ENCODE measurements around the gene DNAJC17.
A peak's percentile ranks its signal among the peaks of the same experiment; 100 is the strongest.

Gene DNAJC17, protein sequence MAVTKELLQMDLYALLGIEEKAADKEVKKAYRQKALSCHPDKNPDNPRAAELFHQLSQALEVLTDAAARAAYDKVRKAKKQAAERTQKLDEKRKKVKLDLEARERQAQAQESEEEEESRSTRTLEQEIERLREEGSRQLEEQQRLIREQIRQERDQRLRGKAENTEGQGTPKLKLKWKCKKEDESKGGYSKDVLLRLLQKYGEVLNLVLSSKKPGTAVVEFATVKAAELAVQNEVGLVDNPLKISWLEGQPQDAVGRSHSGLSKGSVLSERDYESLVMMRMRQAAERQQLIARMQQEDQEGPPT

DNA sequence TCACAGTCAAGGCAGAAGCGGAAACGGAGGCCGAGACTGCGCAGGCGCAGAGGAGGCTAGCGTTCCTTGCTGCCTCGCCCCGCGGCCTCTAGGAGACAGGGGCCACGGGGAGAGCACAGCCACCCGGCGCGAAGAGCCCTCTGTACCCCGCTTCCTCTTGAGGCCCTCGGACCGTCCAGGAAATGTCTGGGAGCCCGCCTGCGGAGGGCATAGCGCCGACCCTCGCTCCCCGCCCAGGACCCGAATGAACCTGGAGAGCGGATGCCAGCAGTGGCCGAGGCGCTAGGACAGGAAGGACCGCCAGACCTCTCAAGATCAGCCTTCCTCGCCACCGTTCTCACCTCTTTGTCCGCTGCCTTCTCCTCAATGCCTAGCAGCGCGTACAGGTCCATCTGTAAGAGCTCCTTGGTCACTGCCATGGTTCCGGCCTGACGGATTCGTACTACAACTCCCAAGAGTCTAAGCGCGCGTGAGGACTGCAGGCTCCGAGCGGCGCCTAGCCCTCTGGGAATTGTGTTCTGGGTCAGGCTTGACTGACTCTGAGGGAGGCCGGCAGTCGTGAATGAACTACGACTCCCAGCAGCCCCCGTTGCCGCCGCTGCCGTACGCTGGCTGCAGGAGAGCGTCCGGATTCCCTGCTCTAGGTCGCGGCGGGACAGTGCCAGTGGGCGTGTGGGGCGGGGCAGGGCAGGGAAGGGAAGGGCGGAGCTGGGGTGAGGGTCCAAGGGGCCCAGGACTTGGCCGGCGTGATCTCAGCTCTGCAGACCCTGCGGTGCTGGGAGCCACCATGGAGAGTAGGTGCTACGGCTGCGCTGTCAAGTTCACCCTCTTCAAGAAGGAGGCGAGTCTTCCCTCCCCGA, at the start of gene DNAJC17, which contains the start of gene ZFYVE19:
TSS of gene DNAJC17 (minus strand) at position 446 of the 860 bp plus-strand sequence. CDS start at position 419, 27 bp downstream.
TSS of gene ZFYVE19 (plus strand) at position 62 of the 860 bp plus-strand sequence. CDS start at position 563, 501 bp downstream.
- peak; percentile 87 to 93 (median 92) for DNase-seq (ENCODE audit: low read depth in 2 of 3, low spot score in 1 of 3)

DNA sequence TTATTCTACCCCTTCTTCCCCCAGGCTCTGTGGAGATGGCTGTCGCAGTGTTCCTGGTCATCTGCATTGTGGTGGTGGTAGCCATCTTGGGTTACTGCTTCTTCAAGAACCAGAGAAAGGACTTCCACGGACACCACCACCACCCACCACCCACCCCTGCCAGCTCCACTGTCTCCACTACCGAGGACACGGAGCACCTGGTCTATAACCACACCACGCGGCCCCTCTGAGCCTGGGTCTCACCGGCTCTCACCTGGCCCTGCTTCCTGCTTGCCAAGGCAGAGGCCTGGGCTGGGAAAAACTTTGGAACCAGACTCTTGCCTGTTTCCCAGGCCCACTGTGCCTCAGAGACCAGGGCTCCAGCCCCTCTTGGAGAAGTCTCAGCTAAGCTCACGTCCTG, 49.5 kb upstream of the DNAJC17 start:
- no peak for DNase-seq (ENCODE audit: low read depth in 2 of 3, low spot score in 1 of 3)

DNA sequence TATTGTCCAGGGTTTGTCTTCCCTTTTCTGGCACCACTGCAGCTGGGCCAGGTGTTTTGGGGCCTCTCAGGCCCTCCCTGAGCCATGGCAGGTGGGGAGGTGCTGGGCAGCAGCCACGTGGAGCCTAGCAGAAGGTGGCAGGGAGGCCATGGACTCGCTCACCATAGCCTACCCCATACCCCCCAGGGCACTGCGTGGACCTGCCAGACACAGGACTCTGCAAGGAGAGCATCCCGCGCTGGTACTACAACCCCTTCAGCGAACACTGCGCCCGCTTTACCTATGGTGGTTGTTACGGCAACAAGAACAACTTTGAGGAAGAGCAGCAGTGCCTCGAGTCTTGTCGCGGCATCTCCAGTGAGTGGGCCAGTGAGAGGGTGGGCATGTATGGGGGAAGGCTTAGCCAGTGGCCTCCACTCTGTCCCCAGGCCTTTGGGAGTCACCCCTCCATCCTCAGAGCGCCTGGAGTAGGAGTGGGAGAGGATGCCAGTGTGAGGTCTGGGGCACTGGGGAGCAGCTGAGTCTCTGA, 48.5 kb upstream of the DNAJC17 start:
- DNase-seq (ENCODE audit: low read depth in 2 of 3, low spot score in 1 of 3) = no peak

DNA sequence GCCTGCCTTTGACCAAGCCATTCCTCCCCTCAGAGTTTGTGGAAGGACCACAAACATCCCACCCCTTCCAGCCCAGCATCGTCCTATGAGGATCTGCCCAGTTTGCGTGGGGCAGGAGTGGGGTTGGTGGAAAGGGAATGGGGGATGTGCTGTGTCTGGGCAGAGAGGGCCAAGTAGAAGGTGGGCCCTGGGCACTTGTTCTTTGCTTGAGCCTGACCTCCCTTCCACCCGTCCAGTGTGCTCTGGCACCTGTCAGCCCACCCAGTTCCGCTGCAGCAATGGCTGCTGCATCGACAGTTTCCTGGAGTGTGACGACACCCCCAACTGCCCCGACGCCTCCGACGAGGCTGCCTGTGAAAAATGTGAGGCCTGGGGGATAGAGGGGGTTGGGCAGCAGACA, 46.9 kb upstream of the DNAJC17 start:
- DNase-seq (ENCODE audit: low read depth in 2 of 3, low spot score in 1 of 3) = no peak

DNA sequence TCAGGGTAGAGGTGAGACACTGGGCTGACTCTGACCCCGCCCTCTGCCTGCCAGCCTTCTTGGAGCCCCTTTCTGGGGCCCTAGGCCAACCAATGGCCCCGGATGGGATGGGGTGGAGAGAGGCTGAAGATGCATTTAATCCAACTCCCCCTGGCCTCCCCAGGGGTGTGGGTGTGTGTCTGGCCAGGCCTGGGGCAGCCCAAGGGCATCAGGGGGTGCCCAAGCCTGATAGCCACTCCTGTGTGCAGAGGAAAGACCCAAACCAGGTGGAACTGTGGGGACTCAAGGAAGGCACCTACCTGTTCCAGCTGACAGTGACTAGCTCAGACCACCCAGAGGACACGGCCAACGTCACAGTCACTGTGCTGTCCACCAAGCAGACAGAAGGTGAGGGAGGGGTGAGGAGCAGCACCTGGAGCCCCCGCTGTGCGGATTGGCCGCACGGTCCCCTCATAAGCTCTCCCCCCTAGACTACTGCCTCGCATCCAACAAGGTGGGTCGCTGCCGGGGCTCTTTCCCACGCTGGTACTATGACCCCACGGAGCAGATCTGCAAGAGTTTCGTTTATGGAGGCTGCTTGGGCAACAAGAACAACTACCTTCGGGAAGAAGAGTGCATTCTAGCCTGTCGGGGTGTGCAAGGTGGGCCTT, 46.1 kb upstream of the DNAJC17 start:
- DNase-seq (ENCODE audit: low read depth in 2 of 3, low spot score in 1 of 3) = no peak

DNA sequence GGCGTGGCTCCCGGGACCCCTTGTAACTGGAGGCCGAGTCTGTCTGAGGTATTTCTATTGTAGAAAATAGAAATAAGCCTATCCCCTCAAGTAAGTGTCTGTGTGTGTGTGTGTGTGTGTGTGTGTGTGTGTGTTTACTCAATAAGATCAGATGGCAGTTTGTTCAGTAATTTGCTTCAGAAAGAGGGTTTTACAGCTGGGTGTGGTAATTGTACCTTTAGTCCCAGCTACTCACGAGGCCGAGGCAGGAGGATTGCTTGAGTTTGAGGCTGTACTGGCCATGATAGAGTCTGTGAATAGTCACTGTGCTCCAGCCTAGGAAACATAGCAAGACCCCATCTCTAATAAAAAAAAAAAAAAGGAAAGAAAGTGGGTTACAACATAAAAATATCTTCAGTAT, 45.3 kb upstream of the DNAJC17 start:
- DNase-seq (ENCODE audit: low read depth in 2 of 3, low spot score in 1 of 3) = no peak

DNA sequence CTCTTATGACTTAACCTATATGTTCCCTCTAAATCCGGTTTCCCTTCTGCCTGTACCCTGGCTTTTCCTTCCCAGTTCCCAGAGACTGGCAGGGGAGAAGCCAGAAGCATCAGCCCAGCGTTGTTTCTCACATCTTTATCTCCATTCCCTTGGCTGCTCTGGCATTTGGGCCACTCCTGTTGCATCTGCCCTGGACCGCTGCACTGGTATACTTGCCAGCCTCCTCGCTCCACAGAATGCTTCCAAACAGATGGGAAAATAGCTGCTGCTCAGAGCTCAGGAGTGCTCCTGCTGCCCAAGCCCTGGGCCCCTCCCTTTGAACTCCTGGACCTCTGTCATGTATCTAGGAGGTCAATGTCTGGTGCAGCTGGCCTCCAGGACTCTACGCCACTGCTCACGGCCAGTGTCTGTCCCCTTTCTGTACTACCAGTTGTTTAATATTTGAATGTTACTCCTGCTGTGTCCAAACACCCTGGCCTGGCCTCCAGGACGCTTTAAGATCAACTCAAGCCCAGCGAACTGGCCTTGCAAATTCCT, 43.4 kb upstream of the DNAJC17 start:
- no peak for DNase-seq (ENCODE audit: low read depth in 2 of 3, low spot score in 1 of 3)

DNA sequence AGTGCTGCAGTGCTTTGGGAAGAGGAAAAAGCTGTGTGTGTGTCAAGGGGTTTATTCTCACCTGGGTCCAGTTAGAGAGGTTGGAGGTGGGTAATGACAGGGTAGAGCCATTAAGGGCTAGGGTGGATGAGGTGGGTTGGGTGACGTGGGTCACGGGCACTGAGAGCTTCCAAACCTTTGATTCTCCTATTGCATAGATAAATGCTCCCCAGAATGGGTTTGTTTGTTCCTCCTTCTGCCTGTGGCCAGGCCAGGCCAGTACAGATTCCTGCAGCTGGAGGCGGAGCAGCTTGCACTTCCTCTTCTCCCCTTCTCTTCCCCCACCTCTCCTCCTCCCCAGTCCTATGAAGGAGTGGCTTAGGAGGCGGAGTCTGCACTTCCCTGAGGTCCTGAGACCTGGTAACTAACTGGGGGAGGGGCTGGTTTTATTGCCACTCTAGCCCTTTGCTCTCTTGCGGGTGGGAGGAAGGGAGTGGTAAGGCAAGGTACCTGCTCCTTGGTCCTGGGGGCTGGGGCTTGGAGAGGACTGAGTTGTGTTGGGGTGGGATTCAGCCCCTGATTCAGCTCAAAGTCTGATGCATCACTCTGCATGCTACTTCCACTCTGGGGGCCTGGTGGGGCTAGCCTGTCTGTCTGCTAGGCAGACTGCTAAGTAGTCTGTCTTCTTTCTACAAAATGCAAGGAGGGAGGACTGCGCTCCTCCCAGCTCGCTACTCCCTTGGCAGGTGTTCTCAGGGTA, 40.1 kb upstream of the DNAJC17 start:
- no peak for DNase-seq (ENCODE audit: low read depth in 2 of 3, low spot score in 1 of 3)

DNA sequence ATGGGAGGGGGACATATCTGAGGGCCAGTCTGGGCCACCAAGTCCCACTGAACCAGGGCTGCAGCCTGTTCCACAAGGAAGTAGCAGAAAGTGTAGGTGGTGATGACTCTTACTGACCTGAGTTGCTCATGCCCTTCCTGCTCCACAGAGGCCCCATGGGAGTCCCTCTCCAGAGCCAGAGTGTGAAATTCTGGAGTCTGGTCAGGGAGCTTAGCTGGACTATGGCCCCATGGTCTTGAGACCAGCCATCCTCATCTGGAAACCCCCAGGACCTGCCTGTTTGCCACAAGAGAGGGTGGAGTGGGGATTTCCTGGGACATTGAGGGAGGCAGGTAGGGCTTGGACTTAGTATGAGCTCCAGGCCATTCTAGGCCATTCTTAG, 39.6 kb upstream of the DNAJC17 start:
- no peak for DNase-seq (ENCODE audit: low read depth in 2 of 3, low spot score in 1 of 3)

DNA sequence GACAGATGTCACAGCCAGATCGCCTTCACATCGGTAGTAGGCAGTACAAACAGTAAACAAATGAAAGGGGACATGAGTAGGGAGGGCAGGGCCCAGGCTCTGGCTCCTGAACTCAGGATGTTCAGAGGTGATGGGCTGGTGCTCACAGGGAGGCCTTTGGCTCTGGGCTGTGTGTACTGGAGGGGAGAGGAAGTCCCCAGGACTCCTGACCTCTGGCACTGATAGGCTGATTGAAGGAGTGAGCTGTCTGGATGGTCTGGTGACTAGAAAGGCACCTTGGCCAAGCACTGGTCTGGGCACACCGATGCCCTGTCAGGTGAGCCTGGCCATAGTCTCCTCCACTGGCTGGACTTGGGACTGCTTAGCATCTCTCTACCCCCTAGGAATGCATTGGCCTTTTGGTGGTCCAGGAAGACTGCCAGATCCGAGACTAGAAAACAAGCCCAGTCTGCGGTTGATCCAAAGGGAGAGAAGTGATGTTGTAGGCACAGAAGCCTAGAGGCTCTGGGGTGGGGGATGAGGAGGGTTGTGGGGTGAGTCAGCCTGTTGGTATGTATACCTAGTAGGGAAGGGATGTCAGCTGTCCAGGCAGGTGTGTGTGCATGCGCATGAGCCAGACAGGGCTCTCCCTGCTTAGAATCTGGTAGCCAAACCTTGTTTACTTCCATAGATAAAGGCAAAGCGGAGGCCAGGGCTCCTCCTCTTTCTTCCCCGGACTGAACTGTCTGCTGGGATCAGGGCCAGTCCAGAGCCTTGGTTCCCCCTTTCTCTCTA, 38.4 kb upstream of the DNAJC17 start:
- DNase-seq (ENCODE audit: low read depth in 2 of 3, low spot score in 1 of 3) = no peak

DNA sequence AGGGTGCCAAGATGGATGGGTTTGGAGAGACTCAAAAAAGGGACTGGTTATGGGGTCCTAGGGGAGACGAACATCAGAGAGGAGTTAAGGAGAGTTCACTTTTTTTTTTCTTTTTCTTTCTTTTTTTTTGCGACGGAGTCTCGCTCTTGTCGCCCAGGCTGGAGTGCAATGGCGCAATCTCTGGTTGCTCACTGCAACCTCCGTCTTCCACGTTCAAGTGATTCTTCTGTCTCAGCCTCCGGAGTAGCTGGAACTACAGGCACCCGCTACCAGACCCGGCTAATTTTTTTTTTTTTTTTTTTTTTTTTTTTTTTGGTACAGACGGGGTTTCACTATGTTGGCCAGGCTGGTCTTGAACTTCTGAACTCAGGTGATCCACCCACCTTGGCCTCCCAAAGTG, 37.8 kb upstream of the DNAJC17 start:
- no peak for DNase-seq (ENCODE audit: low read depth in 2 of 3, low spot score in 1 of 3)

DNA sequence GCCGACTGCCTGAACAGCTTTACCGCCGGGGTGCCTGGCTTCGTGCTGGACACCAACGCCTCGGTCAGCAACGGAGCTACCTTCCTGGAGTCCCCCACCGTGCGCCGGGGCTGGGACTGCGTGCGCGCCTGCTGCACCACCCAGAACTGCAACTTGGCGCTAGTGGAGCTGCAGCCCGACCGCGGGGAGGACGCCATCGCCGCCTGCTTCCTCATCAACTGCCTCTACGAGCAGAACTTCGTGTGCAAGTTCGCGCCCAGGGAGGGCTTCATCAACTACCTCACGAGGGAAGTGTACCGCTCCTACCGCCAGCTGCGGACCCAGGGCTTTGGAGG, 37.4 kb upstream of the DNAJC17 start:
- peak in 2 of 3 donors; percentile 22 to 32 for DNase-seq (ENCODE audit: low read depth in 2 of 3, low spot score in 1 of 3)

DNA sequence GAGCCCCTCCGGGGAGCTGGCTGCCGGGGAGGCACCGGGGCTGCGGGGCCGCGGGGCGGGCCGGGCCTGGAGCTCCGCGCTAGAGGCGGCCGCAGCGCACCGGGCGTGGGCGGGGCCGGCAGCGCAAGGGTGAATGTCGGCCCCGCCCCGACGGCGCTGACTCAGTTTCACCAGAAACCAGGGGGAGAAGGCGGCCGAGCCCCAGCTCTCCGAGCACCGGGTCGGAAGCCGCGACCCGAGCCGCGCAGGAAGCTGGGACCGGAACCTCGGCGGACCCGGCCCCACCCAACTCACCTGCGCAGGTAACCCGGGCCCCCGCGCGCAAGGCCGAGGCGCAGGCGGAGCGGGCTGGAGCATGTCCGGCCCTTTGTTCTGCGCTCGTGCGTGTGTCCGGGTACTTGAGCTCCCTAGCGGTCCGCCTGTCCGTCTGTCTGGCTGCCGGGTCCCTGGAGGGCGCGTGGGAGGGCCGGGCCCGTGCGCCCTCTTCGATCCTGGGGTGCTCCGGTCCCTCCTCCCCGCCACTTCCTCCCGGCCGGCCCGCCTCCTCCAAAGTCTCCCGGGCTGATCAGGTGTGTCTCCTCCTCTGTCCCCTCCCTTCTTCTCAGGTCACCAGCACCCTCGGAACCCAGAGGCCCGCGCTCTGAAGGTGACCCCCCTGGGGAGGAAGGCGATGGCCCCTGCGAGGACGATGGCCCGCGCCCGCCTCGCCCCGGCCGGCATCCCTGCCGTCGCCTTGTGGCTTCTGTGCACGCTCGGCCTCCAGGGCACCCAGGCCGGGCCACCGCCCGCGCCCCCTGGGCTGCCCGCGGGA, 36.8 kb upstream of the DNAJC17 start, which contains the start of gene SPINT1:
TSS of gene SPINT1 (plus strand) at position 164 of the 811 bp plus-strand sequence. CDS start at position 671, 507 bp downstream.
- peak; percentile 54 to 71 (median 57) for DNase-seq (ENCODE audit: low read depth in 2 of 3, low spot score in 1 of 3)

DNA sequence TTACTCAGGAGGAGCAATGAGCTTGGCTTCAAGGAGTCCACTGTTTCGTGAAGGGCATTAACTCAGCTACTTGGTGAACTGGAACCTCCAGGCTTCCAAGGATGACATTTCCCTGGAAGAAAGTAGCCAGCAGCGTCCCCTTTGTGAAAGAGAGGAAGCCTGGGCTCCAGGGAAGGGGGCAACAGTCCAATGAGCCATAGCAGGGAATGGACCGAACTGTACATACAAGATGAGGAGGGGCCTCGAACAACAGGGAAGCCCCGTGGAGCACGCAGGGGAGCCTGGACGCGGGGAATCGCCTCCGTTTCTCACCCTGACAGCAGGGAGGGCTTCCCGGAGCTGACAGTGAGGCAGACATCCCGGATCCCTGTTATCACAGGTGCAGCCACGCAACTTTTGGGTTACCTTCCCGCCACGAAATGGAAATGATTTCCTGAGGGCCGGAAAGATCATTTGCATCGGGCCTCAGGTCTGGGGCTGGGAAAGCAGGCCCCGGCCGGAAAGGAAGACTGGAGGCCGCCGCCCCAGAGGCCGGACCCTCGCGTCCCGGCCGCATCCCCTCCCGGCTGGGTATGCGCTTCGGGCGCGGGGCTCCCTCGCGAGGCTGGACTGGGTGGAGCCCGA, 36.1 kb upstream of the DNAJC17 start:
- no peak for DNase-seq (ENCODE audit: low read depth in 2 of 3, low spot score in 1 of 3)

DNA sequence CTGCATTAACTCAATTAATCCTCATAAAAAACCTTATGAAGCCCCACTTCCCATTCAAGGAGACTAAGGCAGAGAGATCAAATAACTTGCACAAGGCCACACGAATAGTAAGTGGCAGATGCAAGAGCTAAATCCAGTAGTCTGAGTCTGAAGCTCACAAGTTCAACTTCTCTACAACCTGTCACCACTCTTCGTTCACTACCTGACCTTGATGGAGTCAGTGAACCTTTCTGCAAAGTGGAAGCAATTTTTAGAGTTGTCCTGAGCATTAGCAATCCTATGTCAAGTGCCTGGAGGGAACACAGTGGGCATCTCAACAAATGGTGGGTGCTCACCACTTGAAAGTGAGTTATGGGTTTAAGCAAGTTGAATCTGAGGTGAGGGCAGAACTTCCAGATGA, 34.5 kb upstream of the DNAJC17 start:
- DNase-seq (ENCODE audit: low read depth in 2 of 3, low spot score in 1 of 3) = no peak

DNA sequence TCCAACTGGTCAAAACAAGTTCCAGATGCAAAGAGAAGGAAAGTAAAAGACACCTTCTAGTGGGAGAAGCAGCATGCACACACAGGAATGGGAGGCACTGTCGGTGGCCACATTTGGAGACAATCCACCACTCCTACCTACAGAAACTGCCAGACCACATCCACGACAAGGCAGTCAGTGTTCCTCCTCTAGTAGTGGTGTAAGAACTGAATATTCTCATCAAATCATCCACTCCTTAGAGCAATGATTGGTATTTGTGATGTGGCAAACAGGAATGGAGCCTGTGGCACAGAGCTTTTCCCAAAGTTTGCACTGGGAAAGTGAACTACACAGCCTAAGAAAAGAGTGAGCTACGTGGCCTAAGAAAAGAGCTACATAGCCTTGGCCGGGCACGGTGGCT, 31.5 kb upstream of the DNAJC17 start:
- no peak for DNase-seq (ENCODE audit: low read depth in 2 of 3, low spot score in 1 of 3)

DNA sequence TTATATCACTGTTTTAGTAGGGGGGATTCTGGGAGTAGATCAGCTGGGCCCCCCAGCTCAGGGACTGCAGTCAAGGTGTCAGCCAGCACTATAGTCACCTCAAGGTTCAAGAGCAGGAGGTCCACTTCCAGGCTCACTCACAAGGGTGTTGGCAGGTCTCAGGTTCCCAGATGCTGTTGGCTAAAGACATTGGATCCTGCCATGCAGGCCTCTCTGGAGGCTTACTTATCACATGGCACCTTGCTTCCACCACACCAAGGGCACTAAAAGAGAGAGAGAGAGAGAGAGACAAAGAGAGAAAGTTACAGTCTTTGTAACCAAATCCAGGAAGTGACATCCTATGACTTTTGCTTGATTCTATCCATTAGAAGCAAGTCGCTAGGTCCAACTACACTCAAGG, 28.7 kb upstream of the DNAJC17 start:
- no peak for DNase-seq (ENCODE audit: low read depth in 2 of 3, low spot score in 1 of 3)

DNA sequence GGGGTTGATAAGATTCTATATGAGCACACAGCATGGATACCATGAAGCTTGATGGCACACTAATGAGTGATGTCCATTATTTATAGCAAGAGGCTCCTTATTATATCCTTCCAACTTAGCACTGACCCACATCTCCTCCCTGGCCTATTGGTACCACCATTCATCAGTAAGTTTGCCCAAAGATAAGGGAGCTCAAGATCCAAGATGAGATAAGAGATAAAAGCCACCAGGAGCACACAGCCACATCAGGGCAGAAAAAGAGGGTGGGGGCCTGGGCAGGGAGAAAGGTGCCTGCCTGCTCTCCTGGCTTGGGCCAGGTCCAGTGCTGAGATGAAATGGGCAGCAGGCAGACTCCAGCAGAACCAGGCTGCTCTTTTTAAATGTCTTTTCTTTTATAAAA, 25.6 kb upstream of the DNAJC17 start:
- no peak for DNase-seq (ENCODE audit: low read depth in 2 of 3, low spot score in 1 of 3)

DNA sequence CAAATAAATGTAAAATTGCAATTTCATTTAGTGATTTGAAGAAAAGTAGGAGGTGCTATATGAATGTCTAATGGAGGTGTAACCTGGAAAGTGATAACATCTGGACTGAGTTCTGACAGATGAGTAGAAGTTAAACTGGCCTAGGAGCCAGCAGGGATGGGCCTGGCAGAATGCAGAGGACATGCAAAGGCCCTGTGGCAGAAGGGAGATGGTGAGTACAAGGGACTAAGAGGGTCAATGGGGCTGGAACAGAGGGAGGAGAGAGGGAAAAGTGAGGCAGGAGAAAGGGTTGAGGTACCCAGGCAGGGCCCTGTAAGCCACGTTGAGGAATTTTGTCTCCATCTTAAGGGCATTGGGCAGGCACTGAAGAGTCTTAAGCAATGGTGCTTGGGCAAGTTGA, 24.6 kb upstream of the DNAJC17 start:
- DNase-seq (ENCODE audit: low read depth in 2 of 3, low spot score in 1 of 3) = no peak

Measured in stimulated activated CD4-positive, alpha-beta T cell treated with anti-CD3 and anti-CD28 coated beads, Interleukin-12 subunit alpha, Interleukin-12 subunit beta, amount 100 ng/mL, for 48 hours (primary cell).